Effector memory CD4-positive, alpha-beta T cell (primary cell): ENCODE measurements around the gene TOPBP1.
A peak's percentile ranks its signal among the peaks of the same experiment; 100 is the strongest.

ENCODE experiments used
- DNase-seq, 3 donors: peaks; one replicate each; pipeline ENCODE4 v3.0.0-alpha.2; 2020
- H3K27ac ChIP-seq: 2 replicates; pipeline ENCODE4 v1.7.0; 2013; ENCODE audit warnings: mild to moderate bottlenecking, low read length, moderate library complexity; ENCODE audit not compliant: insufficient read depth, poor library complexity, severe bottlenecking
- H3K27me3 ChIP-seq: replicated peaks from 2 replicates; pipeline ENCODE4 v1.7.0; 2013; ENCODE audit warnings: mild to moderate bottlenecking, low read length; ENCODE audit not compliant: insufficient read depth, control insufficient read depth, poor library complexity, severe bottlenecking
- H3K36me3 ChIP-seq: 2 replicates; pipeline ENCODE4 v1.7.0; 2013; ENCODE audit warnings: mild to moderate bottlenecking, low read length, moderate library complexity; ENCODE audit not compliant: control insufficient read depth, insufficient read depth
- H3K4me1 ChIP-seq: 2 replicates; pipeline ENCODE4 v1.7.0; 2013; ENCODE audit warnings: low read length, mild to moderate bottlenecking; ENCODE audit not compliant: control insufficient read depth, insufficient read depth, poor library complexity, severe bottlenecking
- H3K4me3 ChIP-seq: 2 replicates; pipeline ENCODE4 v1.7.0; 2013; ENCODE audit warnings: low read length, low read depth, mild to moderate bottlenecking; ENCODE audit not compliant: insufficient read depth, poor library complexity, severe bottlenecking
- H3K9me3 ChIP-seq: 2 replicates; pipeline ENCODE4 v1.7.0; 2013; ENCODE audit warnings: mild to moderate bottlenecking, low read length, moderate library complexity; ENCODE audit not compliant: control insufficient read depth
- total RNA-seq, 3 donors: gene quantifications; one replicate each; lab custom pipeline; 2026; lab: John Stamatoyannopoulos, UW

TOPBP1 gene
- total RNA-seq = 60.1 to 88.9 (median 67.4) reads per million in 3 donors

- Histone ChIP-seq H3K36me3 (peaks cover 6% of the 10 kb centered on the region), H3K9me3 (no peaks in the 10 kb centered on the region), H3K4me3 (peak within 1 kb of the TSS; percentile 90), H3K4me1 (peaks cover 10% of the 10 kb centered on the region), H3K27ac (peak within 1 kb of the TSS; percentile 72), H3K27me3 (no peaks in the 10 kb centered on the region)
- peak; percentile 68 to 82 (median 75) for DNase-seq
These were observed at the start of gene TOPBP1 for GRCh38 chr3:133661454-133662277. Gene TOPBP1 (minus strand): TSS chr3:133661941. CDS start chr3:133661127, 814 bp downstream.

- no peaks in the 10 kb centered on the region for H3K36me3 ChIP-seq
- no peak overlapping the region for H3K27ac ChIP-seq
- no peaks in the 10 kb centered on the region for H3K27me3 ChIP-seq
- H3K4me3 ChIP-seq = no peak overlapping the region
- DNase-seq = no peak
- no peaks in the 10 kb centered on the region for H3K4me1 ChIP-seq
- no peaks in the 10 kb centered on the region for H3K9me3 ChIP-seq
These were observed 49.3 kb upstream of the TOPBP1 start for GRCh38 chr3:133711013-133711412.

GRCh38 chr3:133709139-133709750, 47.5 kb upstream of the TOPBP1 start:
- Histone ChIP-seq H3K9me3 (no peaks in the 10 kb centered on the region), H3K27ac (no peak overlapping the region), H3K4me3 (no peak overlapping the region), H3K36me3 (no peaks in the 10 kb centered on the region), H3K4me1 (no peaks in the 10 kb centered on the region), H3K27me3 (no peaks in the 10 kb centered on the region)
- no peak for DNase-seq

- Histone ChIP-seq H3K4me1 (no peaks in the 10 kb centered on the region), H3K4me3 (no peak overlapping the region), H3K36me3 (no peaks in the 10 kb centered on the region), H3K9me3 (no peaks in the 10 kb centered on the region), H3K27ac (no peak overlapping the region), H3K27me3 (no peaks in the 10 kb centered on the region)
- no peak for DNase-seq
These were observed 44.3 kb upstream of the TOPBP1 start for GRCh38 chr3:133706033-133706432.

- Histone ChIP-seq H3K27me3 (no peaks in the 10 kb centered on the region), H3K27ac (no peak overlapping the region), H3K4me3 (no peak overlapping the region), H3K36me3 (no peaks in the 10 kb centered on the region), H3K4me1 (no peaks in the 10 kb centered on the region), H3K9me3 (no peaks in the 10 kb centered on the region)
- DNase-seq = no peak
These were observed 42.2 kb upstream of the TOPBP1 start for GRCh38 chr3:133703915-133704314.

- Histone ChIP-seq H3K4me1 (no peaks in the 10 kb centered on the region), H3K9me3 (no peaks in the 10 kb centered on the region), H3K4me3 (no peak overlapping the region), H3K36me3 (no peaks in the 10 kb centered on the region), H3K27me3 (no peaks in the 10 kb centered on the region), H3K27ac (no peak overlapping the region)
- DNase-seq = no peak
These were observed 40.0 kb upstream of the TOPBP1 start for GRCh38 chr3:133701435-133702358.

GRCh38 chr3:133700351-133700750, 38.6 kb upstream of the TOPBP1 start:
- no peaks in the 10 kb centered on the region for H3K27me3 ChIP-seq
- no peaks in the 10 kb centered on the region for H3K36me3 ChIP-seq
- no peaks in the 10 kb centered on the region for H3K9me3 ChIP-seq
- H3K27ac ChIP-seq = no peak overlapping the region
- H3K4me3 ChIP-seq = no peak overlapping the region
- no peak for DNase-seq
- H3K4me1 ChIP-seq = no peaks in the 10 kb centered on the region

GRCh38 chr3:133699903-133700302, 38.2 kb upstream of the TOPBP1 start:
- Histone ChIP-seq H3K36me3 (no peaks in the 10 kb centered on the region), H3K27me3 (no peaks in the 10 kb centered on the region), H3K27ac (no peak overlapping the region), H3K4me1 (no peaks in the 10 kb centered on the region), H3K9me3 (no peaks in the 10 kb centered on the region), H3K4me3 (no peak overlapping the region)
- DNase-seq = no peak

- Histone ChIP-seq H3K9me3 (no peaks in the 10 kb centered on the region), H3K4me1 (no peaks in the 10 kb centered on the region), H3K27me3 (no peaks in the 10 kb centered on the region), H3K36me3 (no peaks in the 10 kb centered on the region), H3K4me3 (no peak overlapping the region), H3K27ac (no peak overlapping the region)
- DNase-seq = no peak
These were observed 37.7 kb upstream of the TOPBP1 start for GRCh38 chr3:133699467-133699866.
